ENCODE measurements around the gene DPYSL4. TPM values are rescaled to one million over a fixed set of nuclear protein-coding genes. Genes with fewer than 3 reads are reported as not detected.

The DPYSL4 gene
- total and polyA plus RNA-seq, 2 of the 4 experiments (the other 2 are of a cell fraction) = 8.1 to 30.5 TPM

DNA sequence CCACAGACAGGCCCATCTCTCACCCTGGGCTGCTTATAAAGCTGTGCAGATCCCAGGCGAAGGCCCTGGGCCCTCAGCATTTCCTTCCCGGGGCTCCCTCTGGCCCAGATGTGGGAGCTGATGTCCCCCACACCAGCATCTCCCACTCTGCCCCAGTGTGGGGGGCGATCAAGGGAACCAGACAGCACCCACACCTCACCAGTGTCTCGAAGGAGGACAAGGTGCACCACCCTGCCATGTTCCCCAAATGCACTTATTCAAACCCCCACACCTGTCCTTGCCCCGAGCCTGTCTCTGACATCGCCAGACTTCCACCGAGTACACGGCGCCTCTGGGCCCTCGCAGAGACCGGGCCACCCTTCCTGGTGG lies 19.6 kb downstream of the DPYSL4 start:
- POLR2A ChIA-PET (ENCODE audit: unreplicated experiment) = no interaction called here
- in situ Hi-C loops (cut with MboI; ENCODE audit: low sequenced_read_pairs) = no loop called here
- Histone ChIP-seq H3K4me1 (ENCODE audit: control insufficient read depth, insufficient read depth, low read length) (no peaks in the 10 kb centered on the region), H3K36me3 (ENCODE audit: control insufficient read depth, insufficient read depth, low read length) (peaks cover 14% of the 10 kb centered on the region), H3K9ac (ENCODE audit: low read depth, low read length) (no peak overlapping the region), H2AK9ac (replicated peaks; ENCODE audit: low read depth, low read length, poor library complexity) (no peak overlapping the region), H4K5ac (ENCODE audit: low read depth, low read length) (no peak overlapping the region), H3K14ac (replicated peaks; ENCODE audit: low read depth, low read length) (no peak overlapping the region), H2BK5ac (ENCODE audit: low read depth, low read length, poor library complexity, severe bottlenecking) (no peak overlapping the region), H3K56ac (ENCODE audit: extremely low read depth, insufficient read depth, low read length) (no peak overlapping the region), H3K27ac (ENCODE audit: insufficient read depth, low read length) (no peak overlapping the region), H2AFZ (replicated peaks; ENCODE audit: low read length, poor library complexity) (no peak overlapping the region), H3K27me3 (ENCODE audit: control insufficient read depth, insufficient read depth, low read length) (no peaks in the 10 kb centered on the region), H4K8ac (ENCODE audit: low read depth in 2 of 2, low read length in 2 of 2) (no peak overlapping the region), H2BK20ac (ENCODE audit: low read depth, low read length) (no peak overlapping the region), H3K18ac (ENCODE audit: low read depth, low read length) (no peak overlapping the region), H3K9me1 (ENCODE audit: insufficient read depth, low read length) (no peaks in the 10 kb centered on the region; the same call in 1 of the 2 replicates), H2AK5ac (ENCODE audit: low read depth, low read length) (no peak overlapping the region), H2BK15ac (ENCODE audit: low read depth, low read length) (no peak overlapping the region), H3K4ac (ENCODE audit: low read depth, low read length) (no peak overlapping the region), H4K91ac (ENCODE audit: insufficient read depth, low read depth, low read length) (no peak overlapping the region), H3K4me2 (ENCODE audit: low read depth, low read length) (no peak overlapping the region), H3K23ac (ENCODE audit: low read depth, low read length) (no peak overlapping the region), H3K4me3 (ENCODE audit: insufficient read depth, low read depth, low read length) (no peak overlapping the region), H2BK120ac (ENCODE audit: low read depth, low read length) (no peak overlapping the region), H3K9me3 (ENCODE audit: control insufficient read depth, insufficient read depth, low read length) (no peaks in the 10 kb centered on the region), H3K79me1 (ENCODE audit: low read depth in 1 of 2, low read length in 2 of 2) (no peaks in the 10 kb centered on the region), H4K20me1 (ENCODE audit: insufficient read depth, low read length) (no peaks in the 10 kb centered on the region)
- no peak for ATAC-seq (ENCODE audit: low read depth)
- intact Hi-C loops (cut with micrococcal nuclease) = no loop called here
- TF ChIP-seq SMC3 (IDR thresholded peaks at IDR 0.05; ENCODE audit: low read depth, low read length) = no peak
- no peak for TF ChIP-seq RAD21 (IDR thresholded peaks at IDR 0.05; ENCODE audit: low read length)
- TF ChIP-seq USF2 (IDR thresholded peaks at IDR 0.05; ENCODE audit: low read depth, low read length) = no peak
- TF ChIP-seq, protein P1, sequence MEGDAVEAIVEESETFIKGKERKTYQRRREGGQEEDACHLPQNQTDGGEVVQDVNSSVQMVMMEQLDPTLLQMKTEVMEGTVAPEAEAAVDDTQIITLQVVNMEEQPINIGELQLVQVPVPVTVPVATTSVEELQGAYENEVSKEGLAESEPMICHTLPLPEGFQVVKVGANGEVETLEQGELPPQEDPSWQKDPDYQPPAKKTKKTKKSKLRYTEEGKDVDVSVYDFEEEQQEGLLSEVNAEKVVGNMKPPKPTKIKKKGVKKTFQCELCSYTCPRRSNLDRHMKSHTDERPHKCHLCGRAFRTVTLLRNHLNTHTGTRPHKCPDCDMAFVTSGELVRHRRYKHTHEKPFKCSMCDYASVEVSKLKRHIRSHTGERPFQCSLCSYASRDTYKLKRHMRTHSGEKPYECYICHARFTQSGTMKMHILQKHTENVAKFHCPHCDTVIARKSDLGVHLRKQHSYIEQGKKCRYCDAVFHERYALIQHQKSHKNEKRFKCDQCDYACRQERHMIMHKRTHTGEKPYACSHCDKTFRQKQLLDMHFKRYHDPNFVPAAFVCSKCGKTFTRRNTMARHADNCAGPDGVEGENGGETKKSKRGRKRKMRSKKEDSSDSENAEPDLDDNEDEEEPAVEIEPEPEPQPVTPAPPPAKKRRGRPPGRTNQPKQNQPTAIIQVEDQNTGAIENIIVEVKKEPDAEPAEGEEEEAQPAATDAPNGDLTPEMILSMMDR (conservative IDR thresholded peaks at IDR 0.05; ENCODE audit: low read depth, low read length) = no peak
- BruUV-seq (replicated peaks) = no TSS peak
- 58% methylated on average over 2 of the region's 11 CpGs; no CpG with 5 or more reads in 1 of the 2 experiments for WGBS, 2 experiments (ENCODE audit: extremely low coverage in 2 of 2, insufficient read length in 1 of 2)
- CTCF ChIA-PET = no interaction called here
- DNase-seq = no peak
- dilution Hi-C loops (cut with HindIII; ENCODE audit: low sequenced_read_pairs, unreplicated experiment) = no loop called here

All from IMR-90 (cell line).